ENCODE measurements around the gene OPALIN.

OPALIN gene

GRCh38 chr10:96365571-96365970 is 6.8 kb upstream of the OPALIN start:
- no peak overlapping the region for H3K23ac ChIP-seq (ENCODE audit: low read length in 2 of 2)
- no peak overlapping the region for H2BK15ac ChIP-seq (ENCODE audit: low read depth, poor library complexity, severe bottlenecking)
- no peak overlapping the region for H3K18ac ChIP-seq (ENCODE audit: low read depth in 1 of 2, low read length in 2 of 2)
- H3K27me3 ChIP-seq (ENCODE audit: control insufficient read depth in 1 of 2, insufficient read depth in 1 of 2, low read length in 2 of 2), result peaks cover 0 to 15% of the 10 kb centered on the region in 2 experiments
- no peaks in the 10 kb centered on the region for H3K9me3 ChIP-seq (ENCODE audit: control insufficient read depth, low read length)
- no peak overlapping the region for H3K9ac ChIP-seq (ENCODE audit: low read length)
- 88% methylated on average over 2 of the region's 3 CpGs for WGBS
- no peak overlapping the region for H2BK12ac ChIP-seq (ENCODE audit: low read length in 2 of 2)
- H4K91ac ChIP-seq (ENCODE audit: low read length), result no peak overlapping the region
- DNase-seq, result no peak
- H3K4me2 ChIP-seq (ENCODE audit: low read length, poor library complexity, severe bottlenecking), result no peak overlapping the region
- peaks cover 0 to 7% of the 10 kb centered on the region in 2 experiments for H3K36me3 ChIP-seq (ENCODE audit: control insufficient read depth in 1 of 2, insufficient read depth in 2 of 2, low read depth in 1 of 2, low read length in 2 of 2)
- no peak overlapping the region for H3K27ac ChIP-seq (ENCODE audit: low read length, poor library complexity, severe bottlenecking)
- H3K79me1 ChIP-seq (replicated peaks; ENCODE audit: low read length, poor library complexity, severe bottlenecking), result no peaks in the 10 kb centered on the region
- H3K4me3 ChIP-seq (ENCODE audit: insufficient read depth in 1 of 2, low read depth in 1 of 2, low read length in 2 of 2), result no peak overlapping the region
- H4K8ac ChIP-seq (ENCODE audit: low read length), result no peak overlapping the region
- H2BK120ac ChIP-seq (ENCODE audit: low read depth, low read length), result no peak overlapping the region
- no peak overlapping the region for H2BK5ac ChIP-seq (ENCODE audit: low read depth, low read length, poor library complexity, severe bottlenecking)
- H3K4me1 ChIP-seq (ENCODE audit: control insufficient read depth, insufficient read depth, low read depth, low read length), result peaks cover 8% of the 10 kb centered on the region
- no peak overlapping the region for H2AFZ ChIP-seq (ENCODE audit: low read depth, low read length)
- no peak overlapping the region for H3K4ac ChIP-seq (ENCODE audit: low read depth in 1 of 2, low read length in 2 of 2)
- H2AK5ac ChIP-seq (ENCODE audit: low read length, severe bottlenecking), result no peak overlapping the region
- H3K14ac ChIP-seq (ENCODE audit: low read length in 2 of 2), result no peak overlapping the region

GRCh38 chr10:96360766-96361165 is 2.0 kb upstream of the OPALIN start:
- H2BK12ac ChIP-seq (ENCODE audit: low read length in 2 of 2), result no peak overlapping the region
- H4K91ac ChIP-seq (ENCODE audit: low read length), result no peak overlapping the region
- H3K18ac ChIP-seq (ENCODE audit: low read depth in 1 of 2, low read length in 2 of 2), result no peak overlapping the region
- no peaks in the 10 kb centered on the region for H3K4me1 ChIP-seq (ENCODE audit: control insufficient read depth, insufficient read depth, low read depth, low read length)
- DNase-seq, result no peak
- no peaks in the 10 kb centered on the region for H3K36me3 ChIP-seq (ENCODE audit: control insufficient read depth in 1 of 2, insufficient read depth in 2 of 2, low read depth in 1 of 2, low read length in 2 of 2)
- H3K4me3 ChIP-seq (ENCODE audit: insufficient read depth in 1 of 2, low read depth in 1 of 2, low read length in 2 of 2), result no peak overlapping the region
- H3K23ac ChIP-seq (ENCODE audit: low read length in 2 of 2), result no peak overlapping the region
- no peaks in the 10 kb centered on the region for H3K9me3 ChIP-seq (ENCODE audit: control insufficient read depth, low read length)
- H3K4me2 ChIP-seq (ENCODE audit: low read length, poor library complexity, severe bottlenecking), result no peak overlapping the region
- no peaks in the 10 kb centered on the region for H3K79me1 ChIP-seq (replicated peaks; ENCODE audit: low read length, poor library complexity, severe bottlenecking)
- no peak overlapping the region for H2BK5ac ChIP-seq (ENCODE audit: low read depth, low read length, poor library complexity, severe bottlenecking)
- peaks cover 17 to 49% of the 10 kb centered on the region in 2 experiments for H3K27me3 ChIP-seq (ENCODE audit: control insufficient read depth in 1 of 2, insufficient read depth in 1 of 2, low read length in 2 of 2)
- no peak overlapping the region for H3K4ac ChIP-seq (ENCODE audit: low read depth in 1 of 2, low read length in 2 of 2)
- 78% methylated on average over 3 of the region's 3 CpGs for WGBS
- no peak overlapping the region for H3K9ac ChIP-seq (ENCODE audit: low read length)
- no peak overlapping the region for H2BK120ac ChIP-seq (ENCODE audit: low read depth, low read length)
- no peak overlapping the region for H2BK15ac ChIP-seq (ENCODE audit: low read depth, poor library complexity, severe bottlenecking)
- H2AK5ac ChIP-seq (ENCODE audit: low read length, severe bottlenecking), result no peak overlapping the region
- no peak overlapping the region for H4K8ac ChIP-seq (ENCODE audit: low read length)
- H3K27ac ChIP-seq (ENCODE audit: low read length, poor library complexity, severe bottlenecking), result no peak overlapping the region
- no peak overlapping the region for H3K14ac ChIP-seq (ENCODE audit: low read length in 2 of 2)
- H2AFZ ChIP-seq (ENCODE audit: low read depth, low read length), result no peak overlapping the region

GRCh38 chr10:96360331-96360730 is 1.5 kb upstream of the OPALIN start:
- H2BK5ac ChIP-seq (ENCODE audit: low read depth, low read length, poor library complexity, severe bottlenecking), result no peak overlapping the region
- H2AFZ ChIP-seq (ENCODE audit: low read depth, low read length), result no peak overlapping the region
- WGBS, result 90% methylated on average over 6 of the region's 6 CpGs
- H4K8ac ChIP-seq (ENCODE audit: low read length), result no peak overlapping the region
- peaks cover 19 to 51% of the 10 kb centered on the region in 2 experiments for H3K27me3 ChIP-seq (ENCODE audit: control insufficient read depth in 1 of 2, insufficient read depth in 1 of 2, low read length in 2 of 2)
- H3K4me3 ChIP-seq (ENCODE audit: insufficient read depth in 1 of 2, low read depth in 1 of 2, low read length in 2 of 2), result no peak overlapping the region
- H3K14ac ChIP-seq (ENCODE audit: low read length in 2 of 2), result no peak overlapping the region
- no peak overlapping the region for H3K9ac ChIP-seq (ENCODE audit: low read length)
- DNase-seq, result no peak
- H3K4me1 ChIP-seq (ENCODE audit: control insufficient read depth, insufficient read depth, low read depth, low read length), result no peaks in the 10 kb centered on the region
- no peak overlapping the region for H3K27ac ChIP-seq (ENCODE audit: low read length, poor library complexity, severe bottlenecking)
- H4K91ac ChIP-seq (ENCODE audit: low read length), result no peak overlapping the region
- H3K18ac ChIP-seq (ENCODE audit: low read depth in 1 of 2, low read length in 2 of 2), result no peak overlapping the region
- H2BK15ac ChIP-seq (ENCODE audit: low read depth, poor library complexity, severe bottlenecking), result no peak overlapping the region
- no peak overlapping the region for H2BK120ac ChIP-seq (ENCODE audit: low read depth, low read length)
- H3K79me1 ChIP-seq (replicated peaks; ENCODE audit: low read length, poor library complexity, severe bottlenecking), result no peaks in the 10 kb centered on the region
- H3K4me2 ChIP-seq (ENCODE audit: low read length, poor library complexity, severe bottlenecking), result no peak overlapping the region
- no peak overlapping the region for H3K4ac ChIP-seq (ENCODE audit: low read depth in 1 of 2, low read length in 2 of 2)
- no peak overlapping the region for H2AK5ac ChIP-seq (ENCODE audit: low read length, severe bottlenecking)
- H2BK12ac ChIP-seq (ENCODE audit: low read length in 2 of 2), result no peak overlapping the region
- no peaks in the 10 kb centered on the region for H3K9me3 ChIP-seq (ENCODE audit: control insufficient read depth, low read length)
- H3K36me3 ChIP-seq (ENCODE audit: control insufficient read depth in 1 of 2, insufficient read depth in 2 of 2, low read depth in 1 of 2, low read length in 2 of 2), result no peaks in the 10 kb centered on the region
- H3K23ac ChIP-seq (ENCODE audit: low read length in 2 of 2), result no peak overlapping the region

GRCh38 chr10:96359616-96360015 is 814 bp upstream of the OPALIN start:
- Histone ChIP-seq H3K27ac (ENCODE audit: low read length, poor library complexity, severe bottlenecking) (no peak overlapping the region), H4K8ac (ENCODE audit: low read length) (no peak overlapping the region), H3K14ac (ENCODE audit: low read length in 2 of 2) (no peak overlapping the region), H2AK5ac (ENCODE audit: low read length, severe bottlenecking) (no peak overlapping the region), H3K9ac (ENCODE audit: low read length) (no peak overlapping the region), H3K36me3 (ENCODE audit: control insufficient read depth in 1 of 2, insufficient read depth in 2 of 2, low read depth in 1 of 2, low read length in 2 of 2) (no peaks in the 10 kb centered on the region), H3K23ac (ENCODE audit: low read length in 2 of 2) (no peak overlapping the region), H3K9me3 (ENCODE audit: control insufficient read depth, low read length) (no peaks in the 10 kb centered on the region), H2BK15ac (ENCODE audit: low read depth, poor library complexity, severe bottlenecking) (no peak overlapping the region), H3K4me1 (ENCODE audit: control insufficient read depth, insufficient read depth, low read depth, low read length) (no peaks in the 10 kb centered on the region), H2BK12ac (ENCODE audit: low read length in 2 of 2) (no peak overlapping the region), H3K79me1 (replicated peaks; ENCODE audit: low read length, poor library complexity, severe bottlenecking) (no peaks in the 10 kb centered on the region), H2BK5ac (ENCODE audit: low read depth, low read length, poor library complexity, severe bottlenecking) (no peak overlapping the region), H3K4ac (ENCODE audit: low read depth in 1 of 2, low read length in 2 of 2) (no peak overlapping the region), H4K91ac (ENCODE audit: low read length) (no peak overlapping the region), H3K18ac (ENCODE audit: low read depth in 1 of 2, low read length in 2 of 2) (no peak overlapping the region), H3K4me3 (ENCODE audit: insufficient read depth in 1 of 2, low read depth in 1 of 2, low read length in 2 of 2) (no peak overlapping the region), H3K4me2 (ENCODE audit: low read length, poor library complexity, severe bottlenecking) (no peak overlapping the region), H2AFZ (ENCODE audit: low read depth, low read length) (no peak overlapping the region), H2BK120ac (ENCODE audit: low read depth, low read length) (no peak overlapping the region), H3K27me3 (ENCODE audit: control insufficient read depth in 1 of 2, insufficient read depth in 1 of 2, low read length in 2 of 2) (peaks cover 19 to 47% of the 10 kb centered on the region in 2 experiments)
- DNase-seq, result no peak
- 87% methylated on average over 6 of the region's 6 CpGs for WGBS

All from mesenchymal stem cell (in vitro differentiated cells and primary cell).